Keratinocyte (primary cell): ENCODE data around the gene GTF2A1. TPM values are rescaled to one million over a fixed set of nuclear protein-coding genes. Genes with fewer than 3 reads are reported as not detected.

Source experiments
- DNase-seq: peaks from one replicate; pipeline ENCODE4 v3.0.0-alpha.2; 2011; ENCODE audit warnings: low read depth, missing footprints, low spot score
- FAIRE-seq: peaks from 2 replicates; lab custom pipeline; 2011; peaks lifted over from hg19 to GRCh38; lab: Jason Lieb, UNC
- H2AFZ ChIP-seq: 2 replicates; pipeline ENCODE4 v1.6.0; 2012; ENCODE audit warnings: low read length, control low read depth, inconsistent platforms; ENCODE audit not compliant: control insufficient read depth
- H3K27ac ChIP-seq: 2 replicates; pipeline ENCODE4 v1.5.1; 2011; ENCODE audit warnings: low read length; ENCODE audit not compliant: control insufficient read depth, insufficient read depth
- H3K27me3 ChIP-seq: 3 replicates; pipeline ENCODE4 v1.6.0; 2011; ENCODE audit warnings: low read length; ENCODE audit not compliant: control insufficient read depth, insufficient read depth; ENCODE audit errors: extremely low read depth
- H3K36me3 ChIP-seq, 2 experiments: 2 replicates in 1 of 2; 3 replicates in 1 of 2; pipeline ENCODE4 v1.5.1; 2011; ENCODE audit warnings: low read length in 2 of 2, mild to moderate bottlenecking in 1 of 2; ENCODE audit not compliant: control insufficient read depth in 2 of 2, insufficient read depth in 2 of 2; ENCODE audit errors: extremely low read depth in 1 of 2
- H3K4me1 ChIP-seq: 3 replicates; pipeline ENCODE4 v1.5.1; 2011; ENCODE audit warnings: low read length; ENCODE audit not compliant: control insufficient read depth, insufficient read depth; ENCODE audit errors: extremely low read depth
- H3K4me2 ChIP-seq: 3 replicates; pipeline ENCODE4 v1.6.0; 2011; ENCODE audit warnings: low read depth, low read length; ENCODE audit not compliant: control insufficient read depth, insufficient read depth; ENCODE audit errors: extremely low read depth
- H3K4me3 ChIP-seq, 3 experiments: fragments of 200-600 bp in 1 of 3; sonication (generic) in 1 of 3; 2 replicates in 2 of 3; 3 replicates in 1 of 3; pipeline ENCODE4 v1.5.1; 2011 to 2016; ENCODE audit warnings: low read length in 3 of 3, mild to moderate bottlenecking in 3 of 3, control low read depth in 2 of 3, inconsistent platforms in 1 of 3, low read depth in 1 of 3, mixed read lengths in 1 of 3, mixed run types in 1 of 3, moderate library complexity in 1 of 3; ENCODE audit not compliant: control insufficient read depth in 2 of 3, insufficient read depth in 2 of 3; ENCODE audit errors: extremely low read depth in 1 of 3
- H3K79me2 ChIP-seq: 2 replicates; pipeline ENCODE4 v1.6.0; 2012; ENCODE audit warnings: low read length; ENCODE audit not compliant: control insufficient read depth, insufficient read depth
- H3K9ac ChIP-seq: 3 replicates; pipeline ENCODE4 v1.6.0; 2011; ENCODE audit warnings: low read length; ENCODE audit not compliant: control insufficient read depth, insufficient read depth; ENCODE audit errors: extremely low read depth
- H3K9me1 ChIP-seq: 3 replicates; pipeline ENCODE4 v1.6.0; 2011; ENCODE audit warnings: low read length; ENCODE audit not compliant: control insufficient read depth, insufficient read depth; ENCODE audit errors: extremely low read depth
- H3K9me3 ChIP-seq: 2 replicates; pipeline ENCODE4 v1.5.1; 2012; ENCODE audit warnings: low read depth, low read length; ENCODE audit not compliant: control insufficient read depth
- H4K20me1 ChIP-seq: 3 replicates; pipeline ENCODE4 v1.6.0; 2011; ENCODE audit warnings: low read length; ENCODE audit not compliant: control insufficient read depth, insufficient read depth; ENCODE audit errors: extremely low read depth
- EZH2 ChIP-seq: IDR thresholded peaks from one replicate; pipeline ENCODE4 v1.6.1; 2012; ENCODE audit warnings: inconsistent platforms, mild to moderate bottlenecking, low read length, moderate library complexity
- dilution Hi-C: fragments of 300-500 bp; cut with MboI; formaldehyde crosslinking; loops from one replicate; pipeline ENCODE4 v1.7.0; 2020; ENCODE audit warnings: low sequenced_read_pairs; ENCODE audit not compliant: extremely low pct_ligation_motif_present
- polyA plus RNA-seq, 5 experiments: library from polyadenylated mRNA; depleted of rRNA in 3 of 5; stranded (reverse) in 3 of 5; stranded (forward) in 1 of 5; unstranded in 1 of 5; fragments of >200 nt; gene quantifications; 1 replicate in 1 of 5; 2 replicates in 3 of 5; 3 replicates in 1 of 5; pipeline versions ENCODE4 v1.2.1 to v1.2.3, GENCODE V29; 2011 to 2012; ENCODE audit warnings: missing spikeins in 2 of 5, low read depth in 1 of 5, low replicate concordance in 1 of 5
- TF ChIP-seq, protein P1 (sequence below), 3 experiments: IDR thresholded peaks in 1 of 3; conservative IDR thresholded peaks in 1 of 3; optimal IDR thresholded peaks in 1 of 3; 2 replicates in 2 of 3; 3 replicates in 1 of 3; pipeline versions ENCODE3 to v1.5.1; 2011; ENCODE audit warnings: low read length in 3 of 3, mild to moderate bottlenecking in 3 of 3, moderate library complexity in 2 of 3, control low read depth in 1 of 3, inconsistent platforms in 1 of 3; ENCODE audit not compliant: insufficient read depth in 2 of 3; ENCODE audit errors: extremely low read depth in 1 of 3

The GTF2A1 gene
- polyA plus RNA-seq, 1 donor (not counting 4 experiments of a cell fraction or from before 2014, with no cell fraction given), result 17.5 TPM

DNA sequence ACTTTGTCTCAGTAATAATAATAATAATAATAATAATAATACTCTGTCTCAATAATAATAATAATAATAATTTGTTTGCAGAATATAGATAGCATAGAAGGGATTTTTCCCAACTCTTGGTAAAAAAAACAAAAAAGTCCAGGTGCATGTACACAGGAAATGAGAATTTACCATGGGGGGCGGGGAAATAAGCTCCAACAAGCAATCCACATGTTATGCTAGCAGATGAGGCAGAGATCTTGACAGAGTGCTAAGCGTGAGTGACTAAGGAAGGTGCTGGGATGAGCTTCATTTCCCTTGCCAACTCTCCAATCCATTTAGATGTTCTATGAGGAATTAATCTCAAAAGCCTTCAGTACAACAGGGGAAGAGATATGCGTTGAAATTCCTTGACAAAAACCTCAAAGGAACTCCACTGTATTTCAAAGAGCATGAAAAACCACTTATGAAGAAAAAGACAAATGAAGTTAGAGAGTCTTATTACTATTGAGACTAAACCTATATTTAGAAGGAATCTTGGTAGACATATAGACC lies 44.9 kb upstream of the GTF2A1 start:
- Histone ChIP-seq H3K4me2 (no peak overlapping the region), H3K4me1 (peaks cover 12% of the 10 kb centered on the region), H3K9ac (no peak overlapping the region), H3K79me2 (peaks cover 4% of the 10 kb centered on the region), H4K20me1 (no peaks in the 10 kb centered on the region), H3K4me3 (no peak overlapping the region), H3K9me3 (no peaks in the 10 kb centered on the region), H3K36me3 (peaks cover 16 to 30% of the 10 kb centered on the region in 2 experiments), H2AFZ (no peak overlapping the region), H3K9me1 (no peaks in the 10 kb centered on the region), H3K27ac (no peak overlapping the region), H3K27me3 (no peaks in the 10 kb centered on the region)
- FAIRE-seq, result peak; percentile 75
- no peak for DNase-seq
- dilution Hi-C loops, result no loop called here
- TF ChIP-seq, protein P1, sequence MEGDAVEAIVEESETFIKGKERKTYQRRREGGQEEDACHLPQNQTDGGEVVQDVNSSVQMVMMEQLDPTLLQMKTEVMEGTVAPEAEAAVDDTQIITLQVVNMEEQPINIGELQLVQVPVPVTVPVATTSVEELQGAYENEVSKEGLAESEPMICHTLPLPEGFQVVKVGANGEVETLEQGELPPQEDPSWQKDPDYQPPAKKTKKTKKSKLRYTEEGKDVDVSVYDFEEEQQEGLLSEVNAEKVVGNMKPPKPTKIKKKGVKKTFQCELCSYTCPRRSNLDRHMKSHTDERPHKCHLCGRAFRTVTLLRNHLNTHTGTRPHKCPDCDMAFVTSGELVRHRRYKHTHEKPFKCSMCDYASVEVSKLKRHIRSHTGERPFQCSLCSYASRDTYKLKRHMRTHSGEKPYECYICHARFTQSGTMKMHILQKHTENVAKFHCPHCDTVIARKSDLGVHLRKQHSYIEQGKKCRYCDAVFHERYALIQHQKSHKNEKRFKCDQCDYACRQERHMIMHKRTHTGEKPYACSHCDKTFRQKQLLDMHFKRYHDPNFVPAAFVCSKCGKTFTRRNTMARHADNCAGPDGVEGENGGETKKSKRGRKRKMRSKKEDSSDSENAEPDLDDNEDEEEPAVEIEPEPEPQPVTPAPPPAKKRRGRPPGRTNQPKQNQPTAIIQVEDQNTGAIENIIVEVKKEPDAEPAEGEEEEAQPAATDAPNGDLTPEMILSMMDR (optimal IDR thresholded peaks at IDR 0.05 in 1 of 3, IDR thresholded peaks at IDR 0.05 in 1 of 3, conservative IDR thresholded peaks at IDR 0.05 in 1 of 3; ENCODE audit: extremely low read depth in 1 of 3, insufficient read depth in 2 of 3, low read length in 3 of 3), result no peak
- TF ChIP-seq EZH2, result no peak

DNA sequence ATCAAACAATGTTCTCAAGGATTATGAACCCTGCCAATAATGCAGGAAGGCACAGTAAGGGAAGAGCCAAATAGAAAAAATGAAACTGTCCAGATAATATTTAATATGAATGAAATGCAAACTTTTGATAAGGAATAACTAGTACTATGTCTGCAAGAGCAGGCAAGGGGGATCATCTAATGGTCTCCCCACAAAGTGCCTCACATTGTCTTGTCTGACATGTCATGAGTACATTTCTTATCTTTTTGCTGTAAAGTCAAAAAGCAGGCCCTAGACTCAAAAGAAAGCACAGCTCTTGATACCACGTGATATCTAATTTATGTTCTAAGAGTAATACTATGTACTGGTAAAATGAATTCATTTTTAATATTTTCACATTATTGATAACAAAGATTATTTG lies 43.9 kb upstream of the GTF2A1 start:
- no peak overlapping the region for H3K27ac ChIP-seq
- FAIRE-seq, result no peak
- no peak overlapping the region for H3K4me2 ChIP-seq
- H3K4me3 ChIP-seq, result no peak overlapping the region
- DNase-seq, result no peak
- no peak overlapping the region for H2AFZ ChIP-seq
- no peaks in the 10 kb centered on the region for H4K20me1 ChIP-seq
- TF ChIP-seq, protein P1 (optimal IDR thresholded peaks at IDR 0.05 in 1 of 3, IDR thresholded peaks at IDR 0.05 in 1 of 3, conservative IDR thresholded peaks at IDR 0.05 in 1 of 3; ENCODE audit: extremely low read depth in 1 of 3, insufficient read depth in 2 of 3, low read length in 3 of 3), result no peak
- TF ChIP-seq EZH2, result no peak
- H3K9ac ChIP-seq, result no peak overlapping the region
- no peaks in the 10 kb centered on the region for H3K9me3 ChIP-seq
- peaks cover 2% of the 10 kb centered on the region for H3K79me2 ChIP-seq
- peaks cover 12% of the 10 kb centered on the region for H3K4me1 ChIP-seq
- no peaks in the 10 kb centered on the region for H3K27me3 ChIP-seq
- peaks cover 13 to 31% of the 10 kb centered on the region in 2 experiments for H3K36me3 ChIP-seq
- no peaks in the 10 kb centered on the region for H3K9me1 ChIP-seq
- dilution Hi-C loops, result no loop called here
